ENCODE measurements around the gene CHRNB1. TPM values are rescaled to one million over a fixed set of nuclear protein-coding genes. Genes with fewer than 3 reads are reported as not detected.
A peak's percentile ranks its signal among the peaks of the same experiment; 100 is the strongest.

CHRNB1 gene
- total and polyA plus RNA-seq, 2 donors from 2014 or later: 11.9 to 19.3 TPM

DNA sequence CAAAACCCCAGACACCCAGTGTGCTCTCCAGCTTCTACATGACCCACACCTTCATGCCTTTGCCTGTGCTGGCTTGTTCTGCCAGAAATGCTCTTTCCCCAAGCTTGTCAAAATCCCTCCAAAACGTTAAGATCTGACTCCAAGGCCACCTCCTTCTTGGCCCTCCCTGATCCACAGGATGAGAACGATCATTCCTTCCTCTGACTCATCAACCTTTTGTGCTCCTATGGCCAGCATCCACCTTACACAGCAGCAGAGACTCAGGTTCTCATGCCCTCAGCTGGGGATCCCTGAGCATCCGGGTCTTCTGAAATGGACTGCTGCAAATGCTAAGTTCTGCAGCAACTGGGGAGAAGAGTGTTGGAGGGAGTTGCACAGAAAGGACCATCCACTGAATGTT lies 31.6 kb downstream of the CHRNB1 start:
- H3K9ac ChIP-seq (ENCODE audit: low read length in 3 of 3): peak overlapping the region in 1 of 3 donors; percentile 35
- TF ChIP-seq, protein P1, sequence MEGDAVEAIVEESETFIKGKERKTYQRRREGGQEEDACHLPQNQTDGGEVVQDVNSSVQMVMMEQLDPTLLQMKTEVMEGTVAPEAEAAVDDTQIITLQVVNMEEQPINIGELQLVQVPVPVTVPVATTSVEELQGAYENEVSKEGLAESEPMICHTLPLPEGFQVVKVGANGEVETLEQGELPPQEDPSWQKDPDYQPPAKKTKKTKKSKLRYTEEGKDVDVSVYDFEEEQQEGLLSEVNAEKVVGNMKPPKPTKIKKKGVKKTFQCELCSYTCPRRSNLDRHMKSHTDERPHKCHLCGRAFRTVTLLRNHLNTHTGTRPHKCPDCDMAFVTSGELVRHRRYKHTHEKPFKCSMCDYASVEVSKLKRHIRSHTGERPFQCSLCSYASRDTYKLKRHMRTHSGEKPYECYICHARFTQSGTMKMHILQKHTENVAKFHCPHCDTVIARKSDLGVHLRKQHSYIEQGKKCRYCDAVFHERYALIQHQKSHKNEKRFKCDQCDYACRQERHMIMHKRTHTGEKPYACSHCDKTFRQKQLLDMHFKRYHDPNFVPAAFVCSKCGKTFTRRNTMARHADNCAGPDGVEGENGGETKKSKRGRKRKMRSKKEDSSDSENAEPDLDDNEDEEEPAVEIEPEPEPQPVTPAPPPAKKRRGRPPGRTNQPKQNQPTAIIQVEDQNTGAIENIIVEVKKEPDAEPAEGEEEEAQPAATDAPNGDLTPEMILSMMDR (IDR thresholded peaks at IDR 0.05; ENCODE audit: borderline replicate concordance, extremely low read depth, insufficient read depth): no peak

DNA sequence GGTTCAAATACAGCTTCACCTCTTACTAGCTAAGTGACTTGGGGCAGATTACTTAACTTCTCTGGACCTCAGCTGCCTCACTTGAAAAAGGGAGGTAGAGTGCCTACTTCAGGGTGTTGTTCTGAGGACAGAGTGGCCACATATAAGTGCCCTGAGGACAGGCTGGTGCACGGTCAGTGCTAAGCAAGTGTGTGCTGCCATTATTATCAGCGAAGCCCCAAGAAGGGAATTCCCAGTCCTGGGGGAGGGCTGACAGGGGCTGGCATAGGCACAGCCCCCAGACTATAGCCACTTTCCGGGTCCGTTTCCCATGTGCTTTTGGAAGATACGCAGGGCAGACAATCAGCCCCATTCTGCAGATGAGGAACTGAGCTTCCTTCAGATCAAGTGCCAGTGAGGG lies 32.1 kb downstream of the CHRNB1 start:
- Histone ChIP-seq H3K36me3 (ENCODE audit: control insufficient read depth in 2 of 3, insufficient read depth in 3 of 3, low read length in 3 of 3) (no peaks in the 10 kb centered on the region), H3K4me3 (ENCODE audit: low read length in 3 of 3) (peak overlapping the region in 1 of 3 donors; percentile 91), H3K27me3 (ENCODE audit: control insufficient read depth, insufficient read depth, low read length) (no peaks in the 10 kb centered on the region), H3K27ac (ENCODE audit: low read depth in 2 of 2, low read length in 2 of 2) (peak overlapping the region; percentile 98 to 99), H3K9me3 (ENCODE audit: control insufficient read depth in 2 of 3, insufficient read depth in 1 of 3, low read length in 3 of 3) (no peaks in the 10 kb centered on the region), H3K9ac (ENCODE audit: low read length in 3 of 3) (peak overlapping the region in 1 of 3 donors; percentile 35), H3K4me1 (ENCODE audit: control insufficient read depth in 2 of 3, insufficient read depth in 2 of 3, low read depth in 1 of 3, low read length in 3 of 3) (peaks cover 2 to 39% (median 15%) of the 10 kb centered on the region in 3 donors)
- TF ChIP-seq, protein P1 (IDR thresholded peaks at IDR 0.05; ENCODE audit: borderline replicate concordance, extremely low read depth, insufficient read depth): no peak
- FAIRE-seq: no peak
- DNase-seq: peak in 1 of 5 donors; percentile 56
- intact Hi-C loops (cut with DNase I): no loop called here

More for the DNA sequence above, 31.6 kb downstream of the CHRNB1 start:
- peak overlapping the region; percentile 5 to 99 for H3K27ac ChIP-seq (ENCODE audit: low read depth in 2 of 2, low read length in 2 of 2)
- H3K4me3 ChIP-seq (ENCODE audit: low read length in 3 of 3): peak overlapping the region in 1 of 3 donors; percentile 91
- no peaks in the 10 kb centered on the region for H3K9me3 ChIP-seq (ENCODE audit: control insufficient read depth in 2 of 3, insufficient read depth in 1 of 3, low read length in 3 of 3)
- H3K36me3 ChIP-seq (ENCODE audit: control insufficient read depth in 2 of 3, insufficient read depth in 3 of 3, low read length in 3 of 3): no peaks in the 10 kb centered on the region
- H3K27me3 ChIP-seq (ENCODE audit: control insufficient read depth, insufficient read depth, low read length): no peaks in the 10 kb centered on the region
- intact Hi-C loops (cut with DNase I): no loop called here
- H3K4me1 ChIP-seq (ENCODE audit: control insufficient read depth in 2 of 3, insufficient read depth in 2 of 3, low read depth in 1 of 3, low read length in 3 of 3): peaks cover 2 to 37% (median 15%) of the 10 kb centered on the region in 3 donors
- FAIRE-seq (no peak), DNase-seq (peak in 1 of 5 donors; percentile 12)

DNA sequence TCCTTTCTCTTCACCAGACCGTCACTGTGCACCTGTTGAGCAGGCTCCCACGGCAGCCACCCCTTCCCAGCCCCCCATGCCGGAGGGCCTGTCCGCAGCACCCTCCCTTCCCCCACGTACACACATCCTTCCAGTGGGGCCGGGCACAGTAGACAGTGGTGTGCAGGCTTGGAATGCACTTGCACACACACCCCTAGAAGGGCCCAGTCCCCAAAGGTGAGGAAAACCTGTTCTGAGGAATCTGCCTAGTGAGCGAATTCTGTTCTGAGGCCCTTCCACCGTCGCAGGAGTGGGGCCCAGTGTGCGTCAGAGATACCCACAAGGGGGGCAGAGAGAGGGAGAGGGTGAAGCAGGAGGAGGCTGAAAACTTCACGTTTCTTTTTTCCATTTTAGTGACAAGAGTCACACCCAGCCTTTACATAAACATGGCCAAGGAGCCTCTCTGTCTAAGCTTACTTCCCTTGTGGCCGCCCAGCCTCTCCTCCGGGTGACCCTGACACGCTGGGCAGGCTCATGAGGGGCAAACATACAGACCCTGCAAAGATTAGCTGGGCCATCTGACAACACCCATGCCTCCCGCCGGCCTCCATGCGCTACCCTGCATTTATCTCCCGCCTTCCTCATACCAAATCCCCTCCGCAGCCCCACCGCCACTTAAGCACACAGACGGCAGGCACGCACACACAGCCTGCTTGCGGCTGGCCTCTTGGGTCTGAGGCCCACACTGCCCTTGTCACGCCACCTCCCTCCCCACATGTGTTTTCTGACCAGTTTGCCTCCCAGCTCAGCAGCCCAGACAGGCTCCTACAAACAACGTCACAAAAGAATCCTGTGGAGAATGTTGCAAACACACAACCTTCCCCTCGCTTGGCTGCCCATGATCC lies 32.8 kb downstream of the CHRNB1 start:
- Histone ChIP-seq H3K4me1 (ENCODE audit: control insufficient read depth in 2 of 3, insufficient read depth in 2 of 3, low read depth in 1 of 3, low read length in 3 of 3) (peaks cover 2 to 39% (median 15%) of the 10 kb centered on the region in 3 donors), H3K9me3 (ENCODE audit: control insufficient read depth in 2 of 3, insufficient read depth in 1 of 3, low read length in 3 of 3) (no peaks in the 10 kb centered on the region), H3K27me3 (ENCODE audit: control insufficient read depth, insufficient read depth, low read length) (no peaks in the 10 kb centered on the region), H3K36me3 (ENCODE audit: control insufficient read depth in 2 of 3, insufficient read depth in 3 of 3, low read length in 3 of 3) (no peaks in the 10 kb centered on the region), H3K9ac (ENCODE audit: low read length in 3 of 3) (peak overlapping the region in 2 of 3 donors; percentile 55 to 92), H3K27ac (ENCODE audit: low read depth in 2 of 2, low read length in 2 of 2) (peak overlapping the region; percentile 98 to 99), H3K4me3 (ENCODE audit: low read length in 3 of 3) (peak overlapping the region; percentile 51 to 91 (median 77))
- DNase-seq (peak; percentile 72 to 87 (median 80)), FAIRE-seq (no peak)
- intact Hi-C loops (cut with DNase I): no loop called here
- TF ChIP-seq, protein P1 (IDR thresholded peaks at IDR 0.05; ENCODE audit: borderline replicate concordance, extremely low read depth, insufficient read depth): no peak

Measured in kidney (tissue), 14 donors.